Panc1 (cell line): ENCODE results near the gene IZUMO1.

Experiments
- POLR2AphosphoS5 ChIP-seq: IDR thresholded peaks from 2 replicates; pipeline ENCODE4 v1.6.1; 2012; ENCODE audit warnings: mild to moderate bottlenecking, low read depth, low read length, moderate library complexity
- TF ChIP-seq, protein P1 (sequence below): fragments of 450-650 bp; IDR thresholded peaks from 2 replicates; pipeline ENCODE4 v1.5.1; 2017; ENCODE audit warnings: mild to moderate bottlenecking

DNA sequence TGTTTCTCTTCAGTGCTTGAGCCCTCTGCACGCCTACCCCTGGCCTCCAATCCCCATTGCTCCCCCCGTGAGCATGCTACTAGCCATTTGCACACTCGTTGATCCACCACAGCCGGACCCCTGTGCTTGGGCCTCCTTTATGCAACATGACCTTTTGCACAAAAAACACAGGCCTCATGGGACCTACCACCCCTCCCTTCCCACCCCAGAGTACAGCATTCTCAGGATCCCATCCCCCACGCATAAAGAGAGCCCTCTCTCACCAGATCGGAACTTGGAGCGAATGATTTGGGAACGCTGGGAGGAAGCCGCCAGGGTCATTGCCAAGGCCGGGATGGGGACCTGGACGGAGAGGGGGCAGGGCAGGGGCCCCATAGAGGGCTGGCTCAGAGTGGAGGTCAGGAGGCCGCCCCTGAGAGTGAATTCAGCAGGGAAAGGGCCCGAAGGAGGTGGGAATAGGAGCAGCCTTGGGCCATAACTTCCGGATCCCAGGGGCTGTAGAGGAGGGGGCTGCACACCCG lies 27.9 kb downstream of the IZUMO1 start:
- TF ChIP-seq, protein P1, sequence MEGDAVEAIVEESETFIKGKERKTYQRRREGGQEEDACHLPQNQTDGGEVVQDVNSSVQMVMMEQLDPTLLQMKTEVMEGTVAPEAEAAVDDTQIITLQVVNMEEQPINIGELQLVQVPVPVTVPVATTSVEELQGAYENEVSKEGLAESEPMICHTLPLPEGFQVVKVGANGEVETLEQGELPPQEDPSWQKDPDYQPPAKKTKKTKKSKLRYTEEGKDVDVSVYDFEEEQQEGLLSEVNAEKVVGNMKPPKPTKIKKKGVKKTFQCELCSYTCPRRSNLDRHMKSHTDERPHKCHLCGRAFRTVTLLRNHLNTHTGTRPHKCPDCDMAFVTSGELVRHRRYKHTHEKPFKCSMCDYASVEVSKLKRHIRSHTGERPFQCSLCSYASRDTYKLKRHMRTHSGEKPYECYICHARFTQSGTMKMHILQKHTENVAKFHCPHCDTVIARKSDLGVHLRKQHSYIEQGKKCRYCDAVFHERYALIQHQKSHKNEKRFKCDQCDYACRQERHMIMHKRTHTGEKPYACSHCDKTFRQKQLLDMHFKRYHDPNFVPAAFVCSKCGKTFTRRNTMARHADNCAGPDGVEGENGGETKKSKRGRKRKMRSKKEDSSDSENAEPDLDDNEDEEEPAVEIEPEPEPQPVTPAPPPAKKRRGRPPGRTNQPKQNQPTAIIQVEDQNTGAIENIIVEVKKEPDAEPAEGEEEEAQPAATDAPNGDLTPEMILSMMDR: no peak
- no peak for TF ChIP-seq POLR2AphosphoS5
